Esophagus squamous epithelium (tissue), 4 donors: ENCODE data around the gene GDPD5.

Experiments
- CTCF ChIP-seq, 6 experiments: fragments of 450-650 bp in 4 of 6; fragments of 200-600 bp in 2 of 6; sonication (generic) in 2 of 6; IDR thresholded peaks; one replicate each; pipeline ENCODE4 v1.5.1; 2016 to 2019; ENCODE audit warnings: antibody characterized with exemption in 6 of 6, mild to moderate bottlenecking in 4 of 6, moderate library complexity in 4 of 6
- POLR2A ChIP-seq, 4 donors: fragments of 450-650 bp; IDR thresholded peaks; one replicate each; pipeline ENCODE4 v1.6.1; 2017; ENCODE audit warnings: antibody characterized with exemption in 4 of 4, mild to moderate bottlenecking in 4 of 4, moderate library complexity in 3 of 4

- no peak for TF ChIP-seq CTCF (IDR thresholded peaks at IDR 0.05)
- TF ChIP-seq POLR2A (IDR thresholded peaks at IDR 0.05): no peak
Measured at GRCh38 chr11:75531325-75531724, 5.6 kb upstream of the GDPD5 start.
